NCI-H1417 (cell line): ENCODE data around the gene MYRIP.
A peak's percentile ranks its signal among the peaks of the same experiment; 100 is the strongest.

Experiments
- DNase-seq, 3 experiments: peaks; one replicate each; lab custom pipeline; 2025; lab: John Stamatoyannopoulos, UW

MYRIP gene

GRCh38 chr3:39903253-39903652 lies 93.8 kb downstream of the MYRIP start:
- peak in 1 of 3 experiments; percentile 6 for DNase-seq

DNA sequence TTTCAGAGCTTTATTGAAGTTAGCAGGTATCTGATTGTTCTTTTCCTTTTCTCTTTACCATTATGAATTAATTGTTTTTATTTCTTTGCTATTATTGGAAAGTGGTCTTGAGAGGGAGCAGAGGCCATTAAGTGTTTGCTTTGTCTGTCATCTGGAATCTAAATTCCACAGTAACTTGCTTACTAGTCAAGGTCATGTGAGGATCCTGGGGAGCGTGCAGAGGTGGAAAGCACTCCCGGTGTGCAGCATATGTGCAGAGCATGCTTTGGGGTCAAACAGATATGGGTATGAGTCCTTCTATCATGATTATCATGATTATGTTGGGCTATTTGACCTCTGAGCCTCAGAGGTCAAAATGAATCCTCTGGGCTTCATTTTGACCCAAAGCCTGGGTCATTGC lies 96.4 kb downstream of the MYRIP start:
- DNase-seq: no peak

DNA sequence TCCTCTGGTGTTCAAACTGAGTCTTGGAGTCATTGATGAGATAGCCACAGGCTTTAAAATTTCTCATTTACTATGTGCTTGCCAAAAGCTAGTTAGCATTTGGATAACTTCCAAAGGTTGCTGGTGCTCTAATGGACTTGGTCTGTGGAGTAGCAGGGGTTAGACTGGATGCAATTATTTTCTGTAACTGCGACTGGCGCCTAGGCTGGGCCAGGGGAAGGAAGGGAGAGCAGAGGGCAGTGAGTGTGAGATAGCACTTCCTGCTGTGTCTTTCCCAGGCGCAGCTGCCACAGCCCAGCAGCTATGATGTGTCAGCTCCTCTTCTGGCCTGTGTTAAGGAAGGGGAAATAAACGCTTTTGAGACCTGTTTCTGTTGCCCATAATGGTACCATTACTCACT lies 98.6 kb downstream of the MYRIP start:
- DNase-seq: peak in 2 of 3 experiments; percentile 5 to 61

GRCh38 chr3:39910135-39910534 lies 100.7 kb downstream of the MYRIP start:
- no peak for DNase-seq

DNA sequence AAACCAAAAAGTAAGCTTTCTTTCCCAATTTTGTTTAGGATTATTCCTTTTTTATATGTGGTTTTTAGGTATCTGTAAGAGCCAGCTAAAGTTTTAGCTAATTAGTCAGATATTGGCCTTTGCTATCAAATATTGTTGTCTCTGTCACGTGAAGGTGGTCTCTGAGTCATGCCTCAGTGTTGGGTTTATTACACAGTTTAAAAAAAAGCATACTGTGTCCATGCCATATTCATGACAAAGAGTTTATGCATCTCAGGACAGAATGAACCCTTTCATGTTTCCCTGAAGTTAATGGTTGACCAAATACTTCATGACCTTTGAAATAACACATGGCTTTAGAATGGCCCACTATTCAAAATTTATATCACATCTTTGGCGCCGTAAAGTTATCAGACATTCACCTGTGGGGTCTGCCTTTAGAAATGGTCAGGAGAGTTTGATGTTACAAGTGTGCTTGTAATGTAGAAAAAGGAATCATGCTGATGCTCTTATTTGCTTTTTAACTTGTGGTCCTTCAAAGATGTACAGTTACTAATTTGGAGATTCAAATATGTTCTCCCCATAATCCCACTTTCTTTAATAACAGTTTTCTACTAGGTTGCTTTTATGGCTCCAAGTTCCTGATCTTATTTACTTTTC lies 101.5 kb downstream of the MYRIP start:
- no peak for DNase-seq

DNA sequence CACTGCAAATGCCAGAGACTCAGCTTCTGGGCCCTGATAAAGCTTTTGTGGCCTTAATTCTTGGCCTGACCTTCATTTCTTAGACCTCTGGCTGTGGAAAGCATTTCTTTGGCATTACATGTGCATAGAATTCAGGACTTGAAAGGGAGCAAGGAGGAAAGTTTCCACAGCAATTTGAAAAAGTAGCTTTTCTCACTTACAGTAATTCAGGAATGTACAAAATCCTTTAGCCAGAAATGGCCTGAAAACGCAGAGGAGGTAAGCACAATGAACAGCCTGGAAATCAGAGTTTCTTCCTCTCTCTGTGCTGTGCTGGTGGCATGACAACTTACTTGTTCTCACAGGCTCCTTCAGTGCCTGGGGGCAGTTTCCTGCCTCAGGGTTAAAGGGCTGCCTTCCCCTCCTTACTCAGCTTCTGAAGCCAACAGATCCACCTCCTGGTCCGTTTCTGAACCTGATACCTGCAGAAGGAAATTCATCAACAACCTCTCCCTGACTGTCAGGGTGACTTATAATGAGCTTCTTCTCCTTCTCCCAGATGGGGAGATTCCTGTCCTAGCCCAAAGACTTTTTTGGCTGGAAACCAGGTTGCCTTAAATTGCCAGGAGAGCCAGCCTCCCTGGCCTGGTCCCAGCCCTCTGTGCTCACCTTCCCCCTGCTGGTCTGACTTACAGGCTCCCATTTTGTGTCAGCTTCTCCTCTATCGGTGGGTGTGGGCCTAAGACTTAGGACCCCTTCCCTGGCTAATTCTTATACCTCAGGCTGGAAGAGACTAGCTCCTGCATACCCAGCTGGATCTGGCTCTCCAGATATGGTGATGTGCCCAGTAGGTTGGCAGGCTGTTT lies 102.3 kb downstream of the MYRIP start:
- DNase-seq: no peak

DNA sequence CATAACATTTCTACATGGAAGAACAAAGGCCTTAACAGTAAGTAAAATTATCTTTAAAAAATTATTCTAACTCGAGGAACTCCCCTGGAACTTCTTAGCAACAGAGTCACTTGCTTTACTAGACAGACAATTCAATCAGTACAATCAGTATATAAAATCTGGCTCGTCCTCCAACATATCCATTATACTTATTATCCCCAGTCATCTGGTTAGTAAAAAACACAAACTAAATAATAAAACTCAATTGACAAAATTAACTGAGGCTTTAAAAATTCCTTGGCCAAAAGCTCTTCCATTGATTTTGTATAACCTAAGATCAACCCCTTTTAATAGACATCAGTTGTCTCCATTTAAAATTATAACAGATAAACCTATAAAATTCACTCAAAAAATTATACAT lies 105.6 kb downstream of the MYRIP start:
- no peak for DNase-seq

DNA sequence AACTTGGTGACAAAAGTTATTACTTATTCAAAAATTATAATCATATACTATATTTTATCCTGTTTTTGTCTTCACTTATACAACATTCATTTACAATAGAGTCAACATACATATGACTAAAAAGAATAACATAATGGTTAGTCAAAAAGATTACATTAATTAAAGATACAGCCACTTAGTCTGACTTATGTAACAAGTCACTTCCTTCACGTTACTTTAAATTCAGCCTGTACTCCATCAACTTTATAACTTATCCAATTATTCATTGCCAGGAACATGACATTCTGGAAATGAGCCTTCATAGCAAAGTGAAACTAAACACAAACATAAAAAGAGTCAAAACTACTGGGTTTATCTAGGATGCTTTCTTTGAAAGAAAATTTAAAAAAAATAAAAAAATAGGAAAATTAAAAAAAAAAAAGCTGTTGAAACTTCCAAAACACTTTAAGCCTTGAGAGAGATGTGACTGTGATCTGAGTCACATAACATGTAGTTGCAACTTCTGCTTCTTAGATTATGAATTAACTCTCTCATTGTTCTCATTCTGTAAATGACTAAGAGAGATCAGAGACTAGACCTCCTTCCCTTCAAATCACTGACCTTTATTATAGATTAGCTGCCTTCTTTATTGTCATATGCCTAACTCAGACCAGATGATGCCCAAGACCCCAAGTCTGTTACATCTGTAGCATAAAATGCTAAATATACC lies 107.8 kb downstream of the MYRIP start:
- DNase-seq: no peak

GRCh38 chr3:39919281-39919680 lies 109.9 kb downstream of the MYRIP start:
- DNase-seq: no peak

DNA sequence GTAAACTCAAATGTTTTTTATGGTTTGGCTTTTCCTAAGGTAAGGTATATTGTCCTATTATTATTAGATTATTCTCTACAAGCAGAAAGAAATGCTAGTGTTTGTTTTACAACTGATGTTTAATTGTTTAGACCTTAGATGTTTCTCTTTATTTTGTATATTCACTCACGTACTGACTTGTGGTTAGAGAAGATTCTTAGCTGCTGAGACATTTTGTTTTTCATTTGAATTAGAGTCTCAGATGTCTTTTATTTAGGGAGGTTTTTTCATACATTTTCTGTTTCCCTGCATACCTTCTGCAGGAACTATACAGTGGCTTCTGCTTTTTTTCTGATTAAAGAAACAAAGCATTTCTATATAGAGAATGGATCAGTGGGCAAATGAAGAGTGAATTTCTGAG lies 110.9 kb downstream of the MYRIP start:
- DNase-seq: no peak

GRCh38 chr3:39927479-39927878 lies 118.1 kb downstream of the MYRIP start:
- DNase-seq: no peak

DNA sequence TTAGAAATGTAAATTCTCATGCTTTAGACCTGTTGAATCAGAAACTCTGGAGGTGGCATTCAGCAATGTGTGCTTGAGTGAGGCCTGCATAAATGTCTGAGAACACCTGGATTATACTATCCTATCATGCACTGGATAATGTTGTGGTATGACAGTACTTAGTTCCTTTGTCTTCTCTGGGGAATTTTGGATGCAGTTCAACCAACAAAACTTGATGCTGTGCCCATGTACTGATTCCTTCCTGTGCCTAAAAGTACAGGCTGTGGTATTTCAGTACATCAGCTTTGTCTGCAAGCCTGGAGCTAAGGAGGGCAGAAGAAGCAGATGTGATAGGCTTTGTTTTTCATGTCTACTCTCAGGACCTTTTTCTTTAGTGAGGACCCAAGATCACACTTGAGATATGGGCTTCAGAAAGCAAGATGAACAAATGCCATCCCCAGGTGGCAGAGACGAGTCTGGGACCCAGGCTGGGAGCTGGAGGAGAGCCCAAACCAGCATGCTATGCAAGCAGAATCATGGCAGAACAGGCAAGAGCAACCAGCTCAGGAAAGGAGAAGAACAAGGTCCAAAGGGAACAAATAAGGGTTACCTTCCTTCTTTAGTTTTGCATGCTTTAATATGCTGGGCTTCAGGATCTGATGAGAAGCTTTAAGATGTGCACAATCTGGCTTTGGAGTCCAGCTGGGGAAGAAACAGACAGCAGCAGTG lies 124.7 kb downstream of the MYRIP start:
- DNase-seq: no peak

- DNase-seq: no peak
Observed at GRCh38 chr3:39934696-39935095, 125.3 kb downstream of the MYRIP start.

GRCh38 chr3:39935261-39935660 lies 125.9 kb downstream of the MYRIP start:
- DNase-seq: no peak

- no peak for DNase-seq
Observed at GRCh38 chr3:39936848-39937247, 127.4 kb downstream of the MYRIP start.

GRCh38 chr3:39937315-39937714 lies 127.9 kb downstream of the MYRIP start:
- DNase-seq: no peak

GRCh38 chr3:39937874-39938273 lies 128.5 kb downstream of the MYRIP start:
- DNase-seq: no peak

- no peak for DNase-seq
Observed at GRCh38 chr3:39941931-39942330, 132.5 kb downstream of the MYRIP start.

DNA sequence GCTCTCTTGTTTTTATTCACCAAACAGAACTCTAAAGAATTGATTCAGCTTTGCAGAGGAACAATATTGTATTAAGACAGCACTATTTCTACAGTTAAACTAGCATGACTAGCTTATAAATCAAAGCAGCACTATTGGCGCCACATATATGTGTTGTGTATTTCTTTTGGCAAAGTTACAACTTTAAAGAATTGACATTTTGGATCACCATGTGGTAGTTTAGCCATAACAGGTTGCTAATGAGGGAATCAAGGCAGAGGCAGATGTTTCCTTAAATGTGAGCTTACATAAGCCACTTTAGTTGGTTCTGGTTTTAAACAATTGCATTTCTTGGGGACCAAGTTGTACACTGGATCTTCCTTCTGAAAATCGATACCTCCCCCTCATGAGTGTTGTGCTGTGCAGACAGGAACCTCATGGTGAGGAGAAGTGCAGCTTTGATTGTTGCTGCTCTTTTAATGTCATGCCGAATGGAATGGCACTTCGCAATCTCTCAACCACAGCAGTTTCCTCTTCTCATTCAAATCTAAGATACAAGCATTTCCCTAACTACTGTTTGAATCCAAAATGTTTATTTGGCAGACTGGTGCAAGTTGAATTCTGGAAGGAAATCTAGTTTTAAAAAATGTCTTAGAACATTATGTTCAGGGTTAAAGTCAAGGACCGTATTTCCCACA lies 151.2 kb downstream of the MYRIP start:
- peak in 1 of 3 experiments; percentile 2 for DNase-seq

- DNase-seq: no peak
Observed at GRCh38 chr3:39961230-39961629, 151.8 kb downstream of the MYRIP start.

DNA sequence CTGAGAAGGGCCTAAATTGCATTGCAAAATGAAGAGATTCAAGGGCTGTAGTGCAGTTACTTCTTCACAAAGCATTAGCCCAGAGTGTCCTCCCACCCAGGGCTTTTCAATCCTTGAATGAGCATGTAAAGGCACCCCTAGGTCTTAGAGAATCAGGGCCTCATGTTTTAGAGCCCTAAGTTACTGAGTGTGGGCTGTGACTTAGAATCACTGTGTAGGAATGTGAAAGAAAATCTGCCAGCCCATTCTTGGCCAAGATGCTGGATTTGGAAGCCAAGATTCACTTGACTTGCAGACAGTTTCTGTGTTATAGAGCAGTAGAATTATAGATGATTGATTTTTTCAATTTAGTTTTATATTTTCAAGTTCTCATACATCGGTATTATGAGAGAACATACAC lies 153.2 kb downstream of the MYRIP start:
- DNase-seq: no peak

GRCh38 chr3:39965461-39965860 lies 156.1 kb downstream of the MYRIP start:
- DNase-seq: no peak
